CD4-positive, CD25-positive, alpha-beta regulatory T cell (primary cell): Measurements from ENCODE around the gene MAGEB17. TPM values are rescaled to one million over a fixed set of nuclear protein-coding genes. Genes with fewer than 3 reads are reported as not detected.

Experiments
- ATAC-seq, 2 donors: fragments of 150-1000 bp; cut with Tn5 transposase; one replicate each; pipeline ENCODE4 v1.10.0; 2021; ENCODE audit warnings: low read depth in 2 of 2, moderate number of reproducible peaks in 2 of 2, moderate library complexity in 1 of 2
- DNase-seq, 3 donors: peaks; one replicate each; pipeline versions ENCODE4 v3.0.0 to v3.0.0-alpha.2; 2012 to 2022; ENCODE audit warnings: mixed read lengths in 1 of 3
- H3K27ac ChIP-seq: one replicate; pipeline ENCODE4 v1.7.0; 2013; ENCODE audit warnings: mild to moderate bottlenecking, low read length; ENCODE audit not compliant: insufficient read depth, poor library complexity, severe bottlenecking
- H3K27me3 ChIP-seq: one replicate; pipeline ENCODE4 v1.7.0; 2013; ENCODE audit warnings: low read length; ENCODE audit not compliant: control insufficient read depth, insufficient read depth
- H3K36me3 ChIP-seq: one replicate; pipeline ENCODE4 v1.7.0; 2013; ENCODE audit warnings: mild to moderate bottlenecking, low read length, moderate library complexity; ENCODE audit not compliant: control insufficient read depth, insufficient read depth
- H3K4me1 ChIP-seq: 2 replicates; pipeline ENCODE4 v1.7.0; 2013; ENCODE audit warnings: mild to moderate bottlenecking, low read length; ENCODE audit not compliant: insufficient read depth, control insufficient read depth, poor library complexity, severe bottlenecking
- H3K4me3 ChIP-seq: one replicate; pipeline ENCODE4 v1.7.0; 2013; ENCODE audit warnings: low read depth, mild to moderate bottlenecking, low read length, moderate library complexity
- H3K9me3 ChIP-seq, 2 experiments: 1 replicate in 1 of 2; 2 replicates in 1 of 2; pipeline ENCODE4 v1.7.0; 2013; ENCODE audit warnings: low read length in 2 of 2, mild to moderate bottlenecking in 1 of 2, moderate library complexity in 1 of 2; ENCODE audit not compliant: control insufficient read depth in 2 of 2
- H3K27ac Mint-ChIP-seq, 3 donors: one replicate each; pipeline ENCODE4 v1.8.0; 2020 to 2022; ENCODE audit warnings: mild to moderate bottlenecking in 3 of 3, mixed read lengths in 3 of 3, moderate library complexity in 2 of 3
- H3K27me3 Mint-ChIP-seq: one replicate; pipeline ENCODE4 v1.8.0; 2022; ENCODE audit warnings: mild to moderate bottlenecking, mixed read lengths
- H3K36me3 Mint-ChIP-seq: one replicate; pipeline ENCODE4 v1.8.0; 2020; ENCODE audit warnings: mixed read lengths
- H3K4me1 Mint-ChIP-seq, 4 donors: one replicate each; pipeline ENCODE4 v1.8.0; 2020 to 2022; ENCODE audit warnings: mixed read lengths in 4 of 4, mild to moderate bottlenecking in 1 of 4
- H3K4me3 Mint-ChIP-seq, 4 donors: one replicate each; pipeline ENCODE4 v1.8.0; 2020 to 2022; ENCODE audit warnings: mild to moderate bottlenecking in 4 of 4, mixed read lengths in 4 of 4, moderate library complexity in 3 of 4
- H3K9me3 Mint-ChIP-seq, 7 donors: one replicate each; pipeline ENCODE4 v1.8.0; 2020 to 2022; ENCODE audit warnings: mixed read lengths in 7 of 7, mild to moderate bottlenecking in 3 of 7, moderate library complexity in 2 of 7
- polyA plus RNA-seq, 4 donors: library from polyadenylated mRNA; unstranded; fragments of 300-500 nt; fragmentation: Illumina TruSeq; gene quantifications; one replicate each; pipeline ENCODE4 v1.2.3, GENCODE V29; 2021
- total RNA-seq: library from RNA; stranded (reverse); gene quantifications from one replicate; pipeline ENCODE4 v1.2.3, GENCODE V29; 2022

MAGEB17 gene
- total RNA-seq = not detected
- polyA plus RNA-seq = not detected

GRCh38 chrX:16167181-16167580, at the start of gene MAGEB17:
TSS of gene MAGEB17 (plus strand) at chrX:16167481. CDS start at chrX:16170383, 2,902 bp downstream.
- Mint-ChIP-seq H3K9me3 (peaks cover 0 to 3% (median 0%) of the 10 kb centered on the region in 7 donors), H3K4me1 (no peaks in the 10 kb centered on the region), H3K4me3 (no peak within 1 kb of the TSS), H3K27me3 (peaks cover 4% of the 10 kb centered on the region), H3K27ac (no peak within 1 kb of the TSS), H3K36me3 (no peaks in the 10 kb centered on the region)
- Histone ChIP-seq H3K9me3 (no peaks in the 10 kb centered on the region), H3K36me3 (no peaks in the 10 kb centered on the region), H3K27me3 (no peaks in the 10 kb centered on the region), H3K4me1 (no peaks in the 10 kb centered on the region), H3K27ac (no peak within 1 kb of the TSS), H3K4me3 (no peak within 1 kb of the TSS)
- DNase-seq (no peak), ATAC-seq (no peak)

GRCh38 chrX:16119353-16120220, 47.7 kb upstream of the MAGEB17 start:
- no peaks in the 10 kb centered on the region for H3K36me3 Mint-ChIP-seq
- peak overlapping the region in 2 of 3 donors; percentile 55 to 56 for H3K27ac Mint-ChIP-seq
- no peak overlapping the region for H3K4me3 ChIP-seq
- DNase-seq (peak in 1 of 3 donors; percentile 47), ATAC-seq (no peak)
- peaks cover 2% of the 10 kb centered on the region for H3K27me3 ChIP-seq
- H3K27ac ChIP-seq = no peak overlapping the region
- H3K27me3 Mint-ChIP-seq = peaks cover 18% of the 10 kb centered on the region
- no peak overlapping the region for H3K4me3 Mint-ChIP-seq
- no peaks in the 10 kb centered on the region for H3K36me3 ChIP-seq
- peaks cover 2 to 12% (median 8%) of the 10 kb centered on the region in 4 donors for H3K4me1 Mint-ChIP-seq
- H3K9me3 ChIP-seq = no peaks in the 10 kb centered on the region
- H3K9me3 Mint-ChIP-seq = peaks cover 0 to 8% (median 0%) of the 10 kb centered on the region in 7 donors
- H3K4me1 ChIP-seq = no peaks in the 10 kb centered on the region

GRCh38 chrX:16120431-16120830, 46.9 kb upstream of the MAGEB17 start:
- Histone ChIP-seq H3K4me1 (no peaks in the 10 kb centered on the region), H3K9me3 (no peaks in the 10 kb centered on the region), H3K27me3 (peaks cover 2% of the 10 kb centered on the region), H3K27ac (no peak overlapping the region), H3K4me3 (no peak overlapping the region), H3K36me3 (no peaks in the 10 kb centered on the region)
- peaks cover 18% of the 10 kb centered on the region for H3K27me3 Mint-ChIP-seq
- no peak overlapping the region for H3K4me3 Mint-ChIP-seq
- ATAC-seq = no peak
- H3K36me3 Mint-ChIP-seq = no peaks in the 10 kb centered on the region
- no peak for DNase-seq
- H3K4me1 Mint-ChIP-seq = peaks cover 0 to 12% (median 8%) of the 10 kb centered on the region in 4 donors
- peaks cover 0 to 8% (median 0%) of the 10 kb centered on the region in 7 donors for H3K9me3 Mint-ChIP-seq
- peak overlapping the region in 1 of 3 donors; percentile 55 for H3K27ac Mint-ChIP-seq

- Mint-ChIP-seq H3K36me3 (no peaks in the 10 kb centered on the region), H3K27me3 (peaks cover 29% of the 10 kb centered on the region), H3K9me3 (peaks cover 0 to 5% (median 0%) of the 10 kb centered on the region in 7 donors), H3K27ac (no peak within 1 kb of the TSS), H3K4me3 (no peak within 1 kb of the TSS), H3K4me1 (peaks cover 0 to 12% (median 8%) of the 10 kb centered on the region in 4 donors)
- DNase-seq (peak; percentile 2 to 73 (median 38)), ATAC-seq (peak; percentile 67 to 71)
- H3K4me1 ChIP-seq = no peaks in the 10 kb centered on the region
- peaks cover 2% of the 10 kb centered on the region for H3K27me3 ChIP-seq
- H3K36me3 ChIP-seq = no peaks in the 10 kb centered on the region
- no peak within 1 kb of the TSS for H3K4me3 ChIP-seq
- H3K27ac ChIP-seq = no peak within 1 kb of the TSS
- H3K9me3 ChIP-seq = no peaks in the 10 kb centered on the region
Measured at GRCh38 chrX:16123222-16123786, 44.0 kb upstream of the MAGEB17 start, which contains the start of gene GRPR. TSS of gene GRPR (plus strand) at chrX:16123565. CDS start at chrX:16123954, 389 bp downstream.

- no peak overlapping the region for H3K27ac ChIP-seq
- H3K36me3 Mint-ChIP-seq = no peaks in the 10 kb centered on the region
- no peak overlapping the region for H3K4me3 Mint-ChIP-seq
- peaks cover 0 to 4% (median 0%) of the 10 kb centered on the region in 7 donors for H3K9me3 Mint-ChIP-seq
- peaks cover 25% of the 10 kb centered on the region for H3K27me3 Mint-ChIP-seq
- H3K9me3 ChIP-seq = no peaks in the 10 kb centered on the region
- no peak for ATAC-seq
- H3K4me1 ChIP-seq = no peaks in the 10 kb centered on the region
- H3K36me3 ChIP-seq = no peaks in the 10 kb centered on the region
- H3K27me3 ChIP-seq = peaks cover 2% of the 10 kb centered on the region
- H3K4me1 Mint-ChIP-seq = peaks cover 0 to 12% (median 8%) of the 10 kb centered on the region in 4 donors
- no peak overlapping the region for H3K4me3 ChIP-seq
- H3K27ac Mint-ChIP-seq = no peak overlapping the region
- no peak for DNase-seq
Measured at GRCh38 chrX:16124201-16124600, 43.1 kb upstream of the MAGEB17 start.

- Histone ChIP-seq H3K4me1 (no peaks in the 10 kb centered on the region), H3K9me3 (no peaks in the 10 kb centered on the region), H3K4me3 (no peak overlapping the region), H3K36me3 (no peaks in the 10 kb centered on the region), H3K27me3 (peaks cover 2% of the 10 kb centered on the region), H3K27ac (no peak overlapping the region)
- Mint-ChIP-seq H3K27me3 (peaks cover 25% of the 10 kb centered on the region), H3K27ac (no peak overlapping the region), H3K4me1 (peaks cover 0 to 8% (median under 1%) of the 10 kb centered on the region in 4 donors), H3K9me3 (peaks cover 0 to 6% (median 0%) of the 10 kb centered on the region in 7 donors), H3K36me3 (no peaks in the 10 kb centered on the region), H3K4me3 (no peak overlapping the region)
- DNase-seq (no peak), ATAC-seq (no peak)
Measured at GRCh38 chrX:16125520-16126149, 41.6 kb upstream of the MAGEB17 start.

- Histone ChIP-seq H3K9me3 (no peaks in the 10 kb centered on the region), H3K4me3 (no peak overlapping the region), H3K4me1 (no peaks in the 10 kb centered on the region), H3K27ac (no peak overlapping the region), H3K36me3 (no peaks in the 10 kb centered on the region), H3K27me3 (peaks cover 2% of the 10 kb centered on the region)
- no peak for ATAC-seq
- H3K4me3 Mint-ChIP-seq = no peak overlapping the region
- no peaks in the 10 kb centered on the region for H3K36me3 Mint-ChIP-seq
- H3K27me3 Mint-ChIP-seq = peaks cover 21% of the 10 kb centered on the region
- H3K4me1 Mint-ChIP-seq = no peaks in the 10 kb centered on the region
- peaks cover 0 to 7% (median 0%) of the 10 kb centered on the region in 7 donors for H3K9me3 Mint-ChIP-seq
- H3K27ac Mint-ChIP-seq = no peak overlapping the region
- DNase-seq = no peak
Measured at GRCh38 chrX:16130707-16131106, 36.6 kb upstream of the MAGEB17 start.
